ENCODE data around the gene MANBA.

DNA sequence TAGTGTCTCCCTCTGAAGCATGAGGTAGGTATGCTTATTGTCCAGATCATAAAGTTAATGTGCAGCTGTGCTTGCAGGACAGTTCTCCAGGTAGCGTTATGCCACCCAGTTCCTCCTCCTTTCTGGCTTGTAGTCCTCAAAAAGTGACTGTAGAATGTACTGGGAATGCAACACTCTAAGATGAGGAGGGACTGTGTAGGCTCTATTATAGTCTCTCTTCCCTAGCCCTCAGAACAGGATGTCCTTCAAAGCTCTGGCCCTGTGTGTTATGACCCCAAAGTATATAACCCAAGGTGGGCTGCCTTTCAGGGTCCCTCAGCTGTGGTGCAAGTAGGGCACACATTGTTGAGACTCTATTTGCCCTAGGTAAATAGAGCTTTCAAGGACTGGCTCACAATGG, 20.8 kb upstream of the MANBA start:
- TF ChIP-seq POLR2AphosphoS5 (IDR thresholded peaks at IDR 0.05; ENCODE audit: low read depth, low read length) (no peak), SIN3A (IDR thresholded peaks at IDR 0.05; ENCODE audit: borderline replicate concordance, insufficient read depth, low read length) (no peak), TAF1 (IDR thresholded peaks at IDR 0.05; ENCODE audit: borderline replicate concordance, insufficient read depth, low read length) (no peak)

All from PFSK-1 (cell line).